OCI-M2 (cell line): ENCODE measurements around the gene KCNQ1.

Source experiments
- DNase-seq: peaks from one replicate; lab custom pipeline; 2025; ENCODE audit not compliant: unreplicated experiment; lab: John Stamatoyannopoulos, UW

KCNQ1 gene

DNA sequence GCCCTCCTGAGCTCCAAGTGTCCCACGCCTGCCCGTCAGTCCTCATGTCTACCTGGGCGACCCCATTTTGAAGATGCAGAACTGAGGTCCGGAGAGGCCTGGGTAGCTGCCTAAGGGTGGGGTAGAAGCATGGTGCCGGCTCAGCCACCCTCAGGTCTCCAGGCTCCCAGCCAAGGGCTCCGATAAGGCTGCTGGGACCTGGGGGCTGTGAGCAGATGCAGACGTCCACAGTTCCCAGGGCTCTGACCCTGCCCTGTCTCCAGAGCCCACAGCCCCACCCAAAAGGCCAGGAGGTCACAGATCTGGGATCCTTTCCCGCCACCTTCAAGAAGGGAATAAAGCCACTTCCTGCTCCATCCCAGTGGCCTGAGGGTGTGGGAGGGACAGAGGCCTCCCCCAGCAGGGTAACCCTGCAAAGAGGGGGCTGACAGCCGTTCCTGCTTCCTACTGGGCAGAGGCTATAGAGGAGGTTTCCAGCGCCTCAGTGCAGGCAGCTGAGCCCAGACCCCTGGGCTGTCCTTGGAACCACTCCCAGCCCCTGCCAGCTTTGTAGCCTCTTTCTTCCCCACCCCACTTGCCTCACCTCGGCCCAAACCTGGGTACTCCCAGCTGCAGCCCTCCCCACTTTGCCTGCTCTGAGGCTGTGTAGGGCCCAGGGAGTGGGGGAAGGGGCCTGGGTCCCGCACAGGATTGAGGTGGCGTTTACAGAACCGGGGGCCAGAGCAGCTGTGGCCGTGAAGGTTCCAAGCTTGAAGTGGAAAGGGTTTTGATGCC, 355.3 kb downstream of the KCNQ1 start:
- no peak for DNase-seq

DNA sequence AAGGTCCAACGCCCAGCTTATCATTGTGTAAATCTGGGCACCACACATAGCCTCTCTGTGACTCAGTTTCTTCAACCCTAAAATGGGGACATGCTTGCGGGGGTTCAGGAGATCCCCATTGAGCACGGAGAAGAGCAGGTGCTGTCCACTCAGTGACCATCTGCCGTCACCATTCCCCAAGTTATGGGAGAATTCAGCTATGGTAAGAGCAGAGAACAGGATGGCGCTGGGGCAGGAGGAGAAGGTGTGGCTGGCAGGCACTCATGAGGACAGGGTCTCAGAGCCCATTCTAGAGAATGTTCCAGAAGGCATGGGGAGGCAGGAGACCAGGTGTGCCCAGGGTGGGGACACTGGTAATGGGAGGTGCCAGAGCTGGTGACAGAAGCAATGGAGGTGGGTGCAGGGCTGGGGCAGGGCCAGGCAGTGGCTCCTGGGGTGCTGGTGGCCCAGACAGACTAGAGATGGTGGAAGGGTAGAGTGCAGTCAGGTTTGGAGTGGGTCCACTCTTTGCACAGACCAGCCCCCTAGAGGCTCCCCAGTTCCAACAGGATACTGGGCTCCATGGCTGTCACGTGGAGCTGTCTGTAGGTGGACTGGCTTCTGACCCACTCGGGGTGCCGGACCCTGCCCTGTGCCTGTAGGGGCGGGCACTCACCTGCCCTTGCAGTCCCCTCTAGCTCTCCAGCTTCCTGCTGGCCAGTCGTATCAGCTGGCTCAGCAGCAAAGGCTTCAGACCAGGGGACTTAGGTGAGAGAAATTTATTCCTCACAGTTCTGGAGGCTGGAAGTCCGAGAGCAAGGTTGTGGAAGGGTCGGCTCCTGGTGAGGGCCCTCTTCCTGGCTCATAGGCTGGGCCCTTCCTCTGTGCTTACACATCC, 356.1 kb downstream of the KCNQ1 start:
- no peak for DNase-seq

DNA sequence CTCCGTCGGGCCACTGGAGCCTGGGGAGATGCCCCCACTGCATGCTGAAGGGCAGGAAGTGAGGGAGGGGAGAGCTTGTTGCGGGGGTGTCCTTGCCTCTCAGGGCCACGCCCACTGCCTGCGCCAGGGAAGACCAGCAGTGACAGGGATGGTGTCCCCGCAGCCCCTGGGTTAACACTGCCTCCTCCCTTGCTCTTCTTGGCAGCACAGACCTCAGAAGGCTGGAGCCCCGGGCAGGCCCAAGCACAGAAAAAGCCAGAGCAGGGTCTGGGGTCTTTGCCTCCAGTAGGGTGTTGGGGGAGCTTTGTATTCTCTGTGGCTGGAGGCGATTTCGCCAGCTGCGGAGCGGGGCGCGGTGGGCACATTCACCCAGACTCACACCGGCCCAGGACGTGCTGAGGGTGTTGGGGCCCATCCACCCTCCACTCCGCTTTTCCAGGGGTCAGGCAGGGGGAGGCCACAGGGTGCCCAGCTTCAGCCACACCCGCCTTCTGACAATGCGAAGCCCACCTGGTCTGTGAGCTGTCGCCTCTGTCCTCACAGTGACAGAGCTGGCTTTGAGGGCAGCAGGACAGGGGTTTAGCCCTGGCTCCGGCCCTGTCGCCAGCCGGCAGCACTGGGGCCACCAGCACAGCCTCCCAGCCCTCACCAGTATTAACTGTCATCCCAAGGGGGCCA, 357.0 kb downstream of the KCNQ1 start:
- DNase-seq = no peak

DNA sequence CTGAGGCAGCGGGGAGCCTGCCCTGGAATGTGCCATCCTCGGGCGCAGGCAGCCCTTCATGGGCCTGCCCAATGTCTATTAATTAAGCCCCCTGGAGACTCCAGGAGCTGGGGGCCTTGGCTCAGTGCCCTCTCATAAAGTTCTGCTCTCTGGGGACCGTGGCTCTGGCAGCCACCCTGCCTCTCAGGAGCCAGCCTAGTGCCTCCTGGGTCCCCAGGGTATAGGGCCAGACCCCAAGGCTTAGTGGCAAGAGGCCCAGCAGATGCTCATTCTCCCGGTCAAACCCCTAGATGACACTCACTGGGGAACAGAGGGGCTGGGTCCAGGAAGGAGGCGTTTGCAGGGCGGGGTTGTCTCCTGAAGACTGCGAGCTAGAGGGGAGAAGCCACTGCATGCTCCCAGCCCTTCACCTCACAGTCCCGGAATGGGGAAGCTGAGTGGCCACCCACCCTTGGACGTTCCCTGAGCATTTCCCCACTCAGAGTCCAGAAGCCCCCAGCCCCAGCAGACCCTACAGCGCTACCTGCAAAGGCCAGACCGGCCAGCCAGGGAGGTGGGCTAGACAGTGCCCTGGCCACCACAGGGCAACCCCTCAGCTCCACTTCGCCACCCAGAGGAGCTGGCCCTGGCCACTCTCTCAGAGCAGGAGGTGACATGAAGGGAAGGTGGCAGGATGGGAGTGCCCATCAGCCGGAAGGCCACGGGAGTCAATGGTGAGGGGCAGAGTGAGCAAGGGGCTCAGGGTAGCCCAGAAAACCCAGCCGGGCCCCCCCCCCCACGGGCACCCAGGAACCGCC, 357.8 kb downstream of the KCNQ1 start:
- no peak for DNase-seq

DNA sequence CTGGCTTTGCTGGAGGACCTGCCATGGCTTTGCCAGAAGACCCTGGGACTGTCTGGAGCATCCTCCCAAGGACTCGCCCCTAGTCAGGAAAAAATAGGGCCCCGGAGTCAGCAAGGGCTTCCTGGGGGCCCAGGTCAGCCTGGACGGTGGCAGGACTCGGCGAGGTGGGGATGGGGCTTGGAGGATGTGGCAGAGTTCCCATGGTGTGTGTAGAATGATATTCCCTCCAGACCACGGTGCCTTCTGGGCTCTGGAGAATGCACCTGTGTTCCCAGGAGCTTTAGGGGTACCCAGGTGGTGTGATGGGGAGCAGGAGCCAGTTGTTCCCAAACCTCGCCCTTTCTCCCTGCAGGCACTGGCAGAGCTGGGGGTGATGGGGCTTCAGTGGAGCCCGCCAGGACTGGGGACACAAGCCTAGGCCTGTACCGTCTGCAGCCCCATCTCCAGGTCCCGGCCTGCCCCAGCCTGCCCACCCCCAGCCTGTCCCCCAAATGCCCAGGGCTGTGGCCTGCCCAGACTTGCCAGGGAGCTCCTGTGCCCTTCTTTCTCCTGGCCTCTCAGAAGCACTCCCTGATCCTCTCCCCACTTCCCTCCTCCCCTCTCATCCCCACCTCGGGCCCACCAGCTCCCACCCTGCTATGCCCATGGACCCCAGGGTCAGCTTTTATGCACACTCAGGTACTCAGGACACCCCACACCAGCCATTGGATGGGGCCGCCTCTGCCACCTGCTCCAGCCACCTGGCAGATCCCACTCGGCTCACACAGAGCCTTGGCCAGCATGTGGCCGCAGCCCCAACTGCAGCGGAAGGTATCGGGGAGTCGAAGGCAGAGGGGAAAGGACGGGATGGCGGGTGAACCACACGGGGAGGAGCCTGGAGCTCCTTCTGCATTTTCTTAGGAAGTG, 358.6 kb downstream of the KCNQ1 start:
- no peak for DNase-seq

DNA sequence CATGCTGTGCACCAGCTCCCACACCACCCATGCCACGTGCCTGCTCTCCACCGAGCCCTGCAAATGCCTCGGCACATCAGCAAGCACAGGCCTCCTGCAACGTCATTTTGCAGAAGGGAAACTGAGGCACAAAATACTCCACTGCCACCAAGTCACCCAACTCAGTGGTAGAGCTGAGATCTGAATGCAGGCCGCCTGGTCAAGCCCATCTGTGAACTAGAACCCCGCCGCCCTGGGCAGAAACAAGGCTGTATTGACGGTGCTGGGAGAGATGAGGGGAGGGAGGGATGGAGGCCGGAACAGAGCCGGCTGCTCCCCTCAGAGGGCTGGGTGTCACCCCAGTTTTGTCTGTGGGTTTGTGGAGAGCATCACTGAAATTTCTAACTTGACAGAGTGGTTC, 359.4 kb downstream of the KCNQ1 start:
- no peak for DNase-seq

DNA sequence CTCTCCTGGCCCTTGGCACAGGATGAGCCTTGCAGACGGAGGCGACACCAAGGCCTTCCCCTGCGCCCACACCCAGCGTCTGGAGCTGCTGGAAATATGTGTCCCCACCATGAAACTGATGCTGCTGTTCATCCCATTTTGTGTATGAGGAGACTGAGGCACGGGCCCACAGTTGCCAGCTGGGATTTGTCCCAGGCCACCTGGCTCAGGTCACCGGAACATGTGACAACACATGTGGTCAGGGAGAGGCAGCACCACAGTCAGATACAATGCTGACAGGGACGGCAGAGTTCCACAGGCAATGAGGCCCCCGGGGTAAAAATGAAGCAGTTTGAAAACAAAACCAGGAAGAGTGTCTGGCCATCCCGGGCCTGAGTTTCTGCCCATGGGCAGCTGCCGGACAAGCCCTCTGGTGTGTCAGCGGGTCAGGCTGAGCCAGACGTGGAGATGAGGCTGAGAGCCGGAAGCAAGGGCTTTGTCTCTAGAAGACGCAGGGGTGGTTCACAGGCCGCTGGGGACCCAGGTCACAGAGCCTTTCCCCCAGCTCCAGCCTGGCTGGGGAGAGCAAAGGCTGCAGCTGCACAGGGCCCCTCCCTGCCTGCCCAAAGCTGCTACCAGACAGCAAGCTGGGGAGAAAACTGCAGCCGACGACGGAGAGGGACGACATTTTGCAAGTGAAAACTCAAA, 360.0 kb downstream of the KCNQ1 start:
- DNase-seq = no peak

DNA sequence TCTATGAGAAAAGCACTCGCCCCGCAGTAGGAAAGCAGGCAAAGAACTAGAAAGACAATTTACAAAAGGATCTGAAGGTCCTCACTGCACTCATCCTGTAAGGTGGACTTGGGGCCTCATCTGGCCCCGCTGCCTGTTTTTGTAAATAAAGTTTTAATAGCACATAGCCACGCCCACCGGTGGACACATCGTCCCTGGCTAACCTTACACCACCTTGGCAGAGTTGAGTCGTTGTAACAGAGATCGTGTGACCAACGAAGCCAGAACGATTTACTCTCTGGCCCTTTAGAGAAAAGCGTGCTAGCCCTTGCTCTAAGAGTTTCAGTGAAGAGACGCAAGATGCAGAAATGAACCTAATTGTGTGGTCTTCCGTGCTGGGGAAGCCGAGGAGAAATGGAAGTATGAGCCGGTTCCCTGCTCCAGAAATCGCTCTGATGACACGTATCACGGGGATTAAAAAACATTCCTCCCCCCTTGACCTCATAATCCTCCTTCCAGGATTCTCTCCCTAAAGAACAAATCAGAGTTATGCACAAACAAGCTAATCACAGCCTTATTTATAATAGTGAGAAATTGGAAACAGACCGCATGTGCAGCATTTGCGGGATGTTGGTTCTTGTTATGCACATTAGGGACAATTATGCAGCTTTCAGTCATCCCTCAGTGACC, 360.7 kb downstream of the KCNQ1 start:
- DNase-seq = no peak

DNA sequence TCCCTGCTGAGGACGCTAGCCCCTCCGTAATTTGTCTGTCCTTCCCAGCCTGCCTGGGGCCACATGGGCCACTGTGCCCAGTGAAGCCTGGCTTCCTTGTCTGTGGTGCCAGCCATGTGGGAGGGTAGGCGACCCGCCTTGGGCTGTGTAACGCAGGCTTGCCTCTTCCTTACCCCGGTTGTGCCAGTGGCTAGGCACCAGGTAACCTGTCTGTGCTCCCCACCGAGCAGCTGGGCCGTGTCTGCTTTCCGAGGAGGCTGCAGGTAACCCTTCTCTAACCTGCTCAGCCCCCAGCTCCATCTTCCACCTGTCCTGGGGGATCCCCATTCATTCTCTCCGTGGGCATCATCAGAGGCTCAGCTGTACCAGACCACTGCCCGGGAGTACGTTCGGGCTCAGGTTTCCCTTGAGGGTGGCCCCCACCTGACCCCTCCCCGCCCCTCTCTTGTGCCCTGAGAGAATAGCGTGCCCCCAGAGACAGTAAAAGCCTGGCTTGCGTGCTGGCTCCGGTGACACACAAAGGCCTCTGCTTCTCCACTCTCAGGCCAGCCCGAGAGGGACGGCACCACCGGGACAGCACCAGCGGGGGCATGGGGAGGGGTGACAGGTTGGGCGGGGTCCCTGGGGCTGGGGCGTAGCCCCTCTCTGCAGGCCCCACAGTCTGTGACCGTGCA, 361.7 kb downstream of the KCNQ1 start:
- DNase-seq = no peak

DNA sequence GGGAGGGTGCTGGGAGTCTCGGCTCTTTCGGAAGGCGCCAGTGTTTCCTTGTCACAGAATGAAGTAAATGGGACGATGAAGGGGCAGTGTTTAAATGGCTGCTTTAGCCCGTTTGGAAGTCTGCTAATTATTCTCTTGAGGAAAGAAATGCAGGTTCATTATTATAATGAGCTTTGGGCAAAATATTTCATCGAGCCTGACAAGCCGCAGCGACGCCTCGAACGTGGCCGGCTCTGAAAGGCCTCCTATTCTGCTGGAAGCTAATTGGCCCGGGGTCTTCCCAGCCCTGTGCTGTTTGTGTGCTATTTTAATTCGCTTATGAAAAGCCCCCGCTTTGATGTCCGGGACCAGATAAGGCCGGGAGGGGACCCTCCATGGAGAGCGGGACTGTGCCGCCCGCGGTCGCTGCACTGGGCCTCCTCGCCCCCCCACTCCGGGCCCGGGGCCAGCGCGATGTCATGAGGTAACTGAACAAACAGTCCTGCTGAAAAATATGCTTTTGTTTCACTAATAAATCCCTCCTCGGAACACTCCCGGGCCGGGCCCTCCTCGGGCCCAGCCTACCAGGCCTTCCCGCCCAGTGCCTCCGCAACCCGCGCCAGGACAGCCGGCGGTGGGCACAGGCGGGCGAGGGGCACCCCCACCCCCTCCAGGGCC, 362.3 kb downstream of the KCNQ1 start:
- no peak for DNase-seq

DNA sequence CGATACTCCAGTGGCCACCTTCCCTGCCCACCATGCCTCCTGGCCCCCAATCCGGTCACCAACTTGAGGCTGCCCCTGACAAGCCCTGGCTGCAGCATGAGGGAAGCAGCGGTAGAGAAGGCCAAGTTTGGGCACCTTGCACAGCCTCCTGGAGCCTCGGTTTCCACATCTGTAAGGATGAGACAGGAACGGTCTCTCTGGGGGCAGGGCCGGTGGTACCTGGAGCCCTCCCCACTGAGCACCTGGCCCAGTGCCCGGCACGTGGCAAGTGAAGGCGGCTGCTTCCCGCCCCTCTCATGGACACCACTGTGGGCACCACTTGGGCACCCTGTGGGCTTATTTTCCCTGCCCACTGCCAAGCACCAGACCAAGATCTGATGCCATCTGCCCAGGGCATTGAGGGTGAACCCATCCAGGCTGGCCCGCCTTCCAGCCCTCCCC, 363.0 kb downstream of the KCNQ1 start:
- no peak for DNase-seq

DNA sequence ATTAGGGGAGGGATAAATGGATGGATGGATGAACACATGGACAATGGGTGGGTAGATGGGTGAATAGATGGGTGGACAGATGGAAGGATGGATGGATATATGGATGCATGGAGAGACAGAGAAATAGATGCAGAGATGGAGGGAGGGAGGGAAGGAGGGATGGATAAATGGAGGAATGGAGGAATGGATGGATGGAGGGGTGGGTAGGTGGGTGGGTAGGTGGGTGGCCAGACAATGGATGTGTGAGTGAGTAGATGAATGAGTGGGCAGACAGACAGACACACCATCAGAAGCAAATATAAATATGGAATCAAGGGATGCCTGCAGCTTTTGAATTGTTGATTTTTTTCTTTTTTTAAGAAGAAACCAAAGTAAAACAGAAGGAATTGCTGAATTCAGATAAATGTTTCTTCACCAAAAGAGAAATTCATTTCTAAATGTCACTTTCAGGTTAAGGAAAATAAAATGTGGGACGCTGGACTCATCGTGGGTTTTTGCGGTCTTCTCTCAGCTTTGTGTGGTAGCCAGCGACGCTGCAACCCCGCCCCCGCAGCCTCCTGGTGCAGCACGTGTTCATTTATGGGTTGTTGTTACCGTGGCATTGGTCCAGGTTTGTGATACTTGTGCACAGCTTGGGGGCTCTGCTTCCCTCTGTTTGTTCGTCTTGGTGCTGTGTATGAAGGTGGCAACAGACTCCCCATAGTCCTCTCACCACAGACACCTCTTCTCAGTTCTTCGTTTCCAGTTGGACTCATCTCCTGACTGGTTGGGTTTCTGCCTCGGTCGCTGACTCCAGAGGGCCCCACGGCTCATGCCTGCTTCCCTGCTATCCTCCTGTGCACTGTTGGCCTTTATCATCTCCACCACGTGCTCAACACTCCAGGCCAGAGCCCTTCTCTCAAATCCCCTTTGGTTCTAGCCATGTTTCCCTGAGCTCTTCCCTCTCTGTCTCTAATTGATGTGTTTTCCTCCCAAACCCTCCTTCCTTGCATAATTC, 364.3 kb downstream of the KCNQ1 start:
- no peak for DNase-seq

DNA sequence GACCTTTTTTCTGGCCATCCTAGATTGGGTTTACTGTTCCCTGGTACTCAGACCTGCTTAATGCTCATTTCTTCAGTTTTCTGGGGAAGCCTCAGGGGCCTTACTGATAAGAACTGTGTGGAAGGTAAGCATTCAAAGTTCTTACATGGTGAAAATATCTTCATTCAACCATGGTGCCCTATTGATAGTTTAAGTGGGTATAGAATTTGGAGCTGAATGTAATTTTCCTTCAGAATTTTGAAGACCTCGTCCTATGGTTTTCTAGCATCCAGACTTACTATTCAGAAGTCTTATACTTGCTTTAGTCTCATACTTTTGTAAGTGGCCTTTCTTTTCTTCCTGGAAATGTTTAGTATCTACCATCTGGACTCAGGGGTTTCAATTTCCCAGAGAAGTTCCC, 365.0 kb downstream of the KCNQ1 start:
- DNase-seq = no peak

DNA sequence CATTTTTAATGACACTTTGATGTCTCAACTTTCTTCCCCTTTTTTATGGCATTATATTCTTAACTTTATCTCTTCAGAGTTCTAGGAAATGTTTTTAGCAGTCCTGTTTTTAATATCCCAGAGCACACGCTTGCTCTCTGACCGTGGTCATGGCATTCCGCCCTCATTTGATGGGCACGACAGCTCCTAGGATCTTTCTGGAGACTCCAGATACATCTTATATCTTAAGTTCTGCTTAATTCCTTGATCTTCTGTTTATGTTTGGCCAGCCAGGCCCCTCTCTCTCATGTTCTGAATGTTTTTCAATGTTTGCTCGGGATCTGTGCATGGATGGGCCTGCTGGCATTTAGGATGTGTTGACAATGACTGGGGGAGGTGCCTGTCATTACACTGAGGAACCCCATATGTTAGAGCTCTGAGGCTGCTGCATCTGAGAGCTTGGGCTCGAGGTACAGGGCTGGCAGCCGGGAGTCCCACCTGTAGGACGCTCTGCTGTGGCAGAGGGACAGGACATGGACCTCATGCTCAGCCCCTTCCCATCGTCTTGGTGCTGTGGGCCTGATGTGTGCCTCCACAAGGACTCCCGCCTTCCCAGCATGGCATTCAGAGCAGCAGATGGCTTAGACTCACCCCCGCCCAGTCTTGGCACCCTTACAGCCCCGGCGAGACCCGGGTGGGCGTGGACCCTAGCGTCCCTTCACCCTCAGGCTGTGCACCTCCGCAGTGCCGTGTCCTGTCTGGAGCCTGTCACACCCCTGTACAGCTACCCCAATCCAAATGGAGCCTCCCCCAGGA, 365.8 kb downstream of the KCNQ1 start:
- DNase-seq = no peak

DNA sequence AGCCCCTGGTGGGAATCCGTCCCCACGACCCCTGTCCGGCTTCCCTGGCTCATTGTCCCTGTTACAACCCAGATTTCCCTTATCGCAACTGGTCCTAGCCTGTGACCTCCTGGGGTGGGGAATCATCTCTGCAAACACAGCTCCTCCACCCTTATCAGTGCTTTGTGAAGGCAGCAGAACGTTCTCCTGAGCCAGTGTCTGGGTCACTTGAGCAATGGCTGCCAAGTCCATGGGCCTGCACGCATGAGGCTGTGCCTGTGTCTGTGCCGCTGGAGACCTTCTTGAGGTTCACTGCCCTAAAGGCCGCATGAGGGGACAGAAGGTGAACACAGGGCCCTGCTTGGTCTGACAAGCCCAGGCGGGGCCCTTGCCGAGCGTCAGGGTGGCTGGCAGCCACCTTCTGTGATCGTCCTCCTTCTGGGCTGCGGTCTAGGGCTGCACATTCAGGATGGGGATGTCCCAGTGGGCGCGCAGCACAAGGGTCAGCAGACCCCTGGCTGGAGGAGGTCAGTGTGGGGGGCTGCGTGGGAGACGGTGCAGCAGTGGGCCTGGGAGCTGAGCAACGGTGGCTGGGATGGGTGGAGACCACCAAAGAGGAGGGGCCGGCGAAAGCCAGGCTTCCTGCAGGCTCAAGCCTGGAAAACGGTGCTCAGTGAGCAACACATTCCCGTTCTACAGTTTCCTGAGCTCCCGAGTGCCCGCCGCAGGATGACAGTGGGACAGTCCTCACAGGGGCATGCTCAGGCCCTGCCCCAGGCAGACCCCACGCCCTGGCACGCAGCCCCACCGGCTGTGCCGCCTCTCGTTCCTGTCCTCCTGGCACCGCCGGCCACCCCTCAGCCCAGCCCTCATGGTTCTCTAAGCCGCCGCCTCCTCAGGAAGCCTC, 366.6 kb downstream of the KCNQ1 start:
- no peak for DNase-seq
